Islet of Langerhans (tissue), 1 donor: ENCODE data around the gene IGF2BP1.

Experiments used
- FAIRE-seq: peaks from one replicate; lab custom pipeline; 2011; peaks lifted over from hg19 to GRCh38; lab: Jason Lieb, UNC

The IGF2BP1 gene

DNA sequence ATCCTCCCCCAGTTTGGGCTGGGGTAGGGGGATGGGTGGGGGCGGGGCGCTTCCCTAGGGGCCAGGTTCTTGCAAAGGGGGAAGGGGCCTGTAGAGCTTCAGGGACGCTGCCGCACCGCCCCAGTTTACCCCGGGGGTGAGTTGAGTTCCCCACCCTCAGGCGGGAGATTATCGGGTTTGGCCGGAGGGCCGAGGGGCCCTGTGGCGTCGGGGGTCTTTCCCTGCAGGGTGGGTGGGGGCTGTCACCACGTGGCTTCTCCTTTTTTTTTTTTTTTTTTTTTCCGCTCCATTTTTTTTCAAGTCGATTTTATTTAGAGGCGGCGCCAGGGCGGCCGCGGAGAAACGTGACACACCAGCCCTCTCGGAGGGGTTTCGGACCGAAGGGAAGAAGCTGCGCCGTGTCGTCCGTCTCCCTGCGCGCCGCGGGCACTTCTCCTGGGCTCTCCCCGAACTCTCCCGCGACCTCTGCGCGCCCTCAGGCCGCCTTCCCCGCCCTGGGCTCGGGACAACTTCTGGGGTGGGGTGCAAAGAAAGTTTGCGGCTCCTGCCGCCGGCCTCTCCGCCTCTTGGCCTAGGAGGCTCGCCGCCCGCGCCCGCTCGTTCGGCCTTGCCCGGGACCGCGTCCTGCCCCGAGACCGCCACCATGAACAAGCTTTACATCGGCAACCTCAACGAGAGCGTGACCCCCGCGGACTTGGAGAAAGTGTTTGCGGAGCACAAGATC lies at the start of gene IGF2BP1:
TSS of gene IGF2BP1 (plus strand) at position 283 of the 724 bp plus-strand sequence. CDS start at position 644, 361 bp downstream.
- no peak for FAIRE-seq

DNA sequence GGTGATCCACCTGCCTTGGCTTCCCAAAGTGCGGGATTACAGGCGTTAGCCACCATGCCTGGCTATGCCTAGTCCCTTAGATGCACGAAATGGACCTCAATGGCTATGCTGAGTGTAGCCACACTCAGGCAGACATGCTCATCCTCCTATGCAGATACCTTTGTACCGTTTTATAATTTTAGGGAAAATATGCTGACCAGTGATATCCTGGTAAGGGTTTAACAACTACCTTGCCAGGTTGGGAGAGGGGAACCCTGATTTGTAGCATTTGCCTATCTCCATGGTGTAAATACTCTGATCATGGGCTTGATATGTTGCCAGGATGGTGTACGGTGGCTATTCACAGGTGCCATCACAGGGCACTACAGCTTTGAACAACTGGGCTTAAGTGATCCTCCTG lies 45.6 kb upstream of the IGF2BP1 start:
- FAIRE-seq, result no peak

DNA sequence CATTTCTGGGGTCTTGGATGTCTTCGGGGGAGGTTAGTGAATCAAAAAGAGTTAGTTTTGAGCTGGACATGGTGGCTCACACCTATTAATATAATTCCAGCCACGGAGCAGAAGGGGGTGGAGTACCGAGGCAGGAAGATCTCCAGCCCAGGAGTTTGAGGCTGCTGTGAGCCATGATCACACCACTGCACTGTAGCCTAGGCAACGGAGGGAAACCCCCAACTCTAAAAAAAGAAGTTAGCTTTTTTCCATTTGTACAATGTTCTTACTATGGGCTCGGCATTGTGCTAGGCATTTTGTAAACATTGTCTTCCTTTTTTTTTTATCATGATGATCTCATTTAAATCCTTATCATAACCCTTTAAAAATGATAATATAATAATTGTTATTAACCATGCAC lies 44.3 kb upstream of the IGF2BP1 start:
- FAIRE-seq, result no peak

GRCh38 chr17:48954300-48954755 lies 42.9 kb upstream of the IGF2BP1 start:
- FAIRE-seq, result no peak

- FAIRE-seq, result no peak
Observed at GRCh38 chr17:48960834-48961515, 36.2 kb upstream of the IGF2BP1 start.

GRCh38 chr17:48961516-48962233 lies 35.5 kb upstream of the IGF2BP1 start:
- FAIRE-seq, result no peak

DNA sequence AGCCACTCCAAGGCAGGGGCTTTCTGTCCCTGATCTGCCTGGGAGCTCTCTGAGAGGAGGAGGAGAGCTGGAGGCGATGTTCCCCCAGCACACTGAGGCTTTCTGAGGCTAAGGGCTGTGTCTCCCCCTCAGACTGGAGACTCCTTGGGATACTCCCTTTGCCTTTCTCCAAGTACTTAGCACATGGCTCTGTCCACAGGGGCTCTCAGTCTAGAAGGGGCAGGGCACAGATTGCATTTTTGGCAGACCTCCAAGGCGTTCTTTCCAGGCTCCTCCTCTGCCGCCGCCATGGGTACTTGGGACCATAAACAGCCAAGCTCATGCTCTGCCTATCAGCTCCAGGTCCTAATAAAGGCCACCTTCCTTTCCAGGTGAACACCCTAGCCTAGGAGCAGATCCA lies 27.0 kb upstream of the IGF2BP1 start:
- no peak for FAIRE-seq

DNA sequence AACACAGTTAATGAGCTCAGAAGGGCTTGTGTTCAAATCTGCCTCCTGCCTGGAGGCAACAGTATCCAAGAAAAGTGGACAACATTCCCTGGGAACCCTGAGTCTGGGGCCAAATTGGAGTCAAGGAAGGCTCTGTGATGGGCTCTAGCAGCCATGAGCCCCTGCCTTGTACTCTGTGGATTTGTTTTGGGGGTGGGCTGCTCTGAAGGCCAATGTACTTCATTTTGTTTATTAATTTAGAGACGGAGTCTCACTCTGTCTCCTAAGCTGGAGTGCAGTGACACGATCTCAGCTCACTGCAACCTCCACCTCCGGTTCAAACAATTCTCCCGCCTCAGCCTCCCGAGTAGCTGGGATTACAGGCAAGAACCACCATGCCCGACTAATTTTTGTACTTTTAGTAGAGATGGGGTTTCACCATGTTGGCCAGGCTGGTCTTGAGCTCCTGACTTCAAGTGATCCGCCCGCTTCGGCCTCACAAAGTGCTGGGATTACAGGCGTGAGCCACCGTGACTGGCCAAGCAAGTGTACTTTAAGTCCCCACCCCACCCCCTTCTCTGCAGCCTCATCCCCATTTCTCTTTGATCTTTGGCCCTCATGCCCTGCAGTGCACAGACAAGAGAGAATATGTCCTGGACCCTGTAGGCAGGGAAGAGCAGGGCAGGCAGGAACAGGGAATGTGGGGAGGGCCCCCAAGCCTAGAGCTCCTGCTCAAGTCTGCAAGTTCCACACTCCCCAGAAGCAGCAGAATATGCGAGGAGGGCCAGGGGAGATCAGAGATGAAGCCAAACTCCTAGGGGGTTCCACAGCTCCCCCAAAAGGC lies 26.1 kb upstream of the IGF2BP1 start:
- no peak for FAIRE-seq

- FAIRE-seq, result no peak
Observed at GRCh38 chr17:48972749-48973097, 24.5 kb upstream of the IGF2BP1 start.

GRCh38 chr17:48973806-48974205 lies 23.4 kb upstream of the IGF2BP1 start:
- no peak for FAIRE-seq

DNA sequence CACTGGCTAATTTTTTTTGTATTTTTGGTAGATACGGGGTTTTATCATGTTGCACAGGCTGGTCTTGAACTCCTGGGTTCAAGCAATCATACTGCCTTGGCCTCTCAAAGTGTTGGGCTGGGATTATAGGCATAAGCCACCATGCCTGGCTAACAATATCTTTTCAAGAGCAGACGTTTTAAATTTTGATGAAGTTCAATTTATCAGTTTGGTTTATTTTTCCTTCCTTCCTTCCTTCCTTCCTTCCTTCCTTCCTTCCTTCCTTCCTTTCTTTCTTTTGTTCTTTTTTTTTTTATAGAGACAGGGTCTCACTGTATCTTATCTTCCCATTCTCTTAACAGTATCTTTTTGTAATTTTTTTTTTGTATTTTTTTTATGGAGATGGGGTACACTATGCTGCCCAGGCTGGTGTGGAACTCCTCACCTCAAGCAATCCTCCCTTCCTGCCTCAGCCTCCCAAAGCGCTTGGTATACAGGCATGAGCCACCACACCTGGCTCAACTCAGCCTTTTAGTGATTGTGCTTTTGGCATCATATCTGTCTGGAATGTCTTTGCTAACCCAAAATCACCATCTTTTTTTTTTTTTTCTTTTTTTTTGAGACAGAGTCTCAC lies 15.2 kb upstream of the IGF2BP1 start:
- no peak for FAIRE-seq

DNA sequence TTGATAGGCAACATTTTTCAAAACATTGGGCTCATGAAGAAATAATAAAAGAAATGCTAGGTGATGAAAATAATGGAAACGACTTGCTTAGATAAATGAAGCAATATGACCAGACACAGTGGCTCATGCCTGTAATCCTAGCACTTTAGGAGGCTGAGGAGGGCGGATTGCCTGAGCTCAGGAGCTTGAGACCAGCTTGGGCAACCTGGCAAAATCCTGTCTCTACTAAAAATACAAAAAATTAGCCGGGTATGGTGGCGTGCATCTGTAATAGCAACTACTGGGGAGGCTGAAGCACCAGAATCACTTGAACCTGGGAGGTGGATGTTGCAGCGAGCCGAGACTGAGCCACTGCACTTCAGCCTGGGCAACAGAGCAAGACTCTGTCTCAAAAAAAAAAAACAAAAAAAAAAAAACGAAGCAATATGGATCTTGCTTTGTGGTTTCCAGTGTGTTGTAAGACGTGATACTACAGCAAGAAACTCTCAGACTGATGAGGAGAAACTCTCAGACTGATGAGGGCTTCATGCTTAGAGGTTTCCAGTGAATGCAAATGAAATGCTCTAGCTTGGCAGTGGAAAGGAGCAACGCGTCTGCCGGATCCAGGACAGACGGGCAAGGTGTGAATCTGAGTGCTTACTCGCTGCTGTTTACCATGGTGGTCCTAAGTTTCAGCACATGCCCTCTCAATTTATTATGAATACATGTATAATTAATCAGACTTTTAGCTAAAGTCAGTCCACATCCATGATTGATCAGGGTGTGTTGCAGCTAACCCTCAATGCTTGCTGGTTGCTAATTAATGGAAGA lies 11.5 kb upstream of the IGF2BP1 start:
- FAIRE-seq, result no peak

DNA sequence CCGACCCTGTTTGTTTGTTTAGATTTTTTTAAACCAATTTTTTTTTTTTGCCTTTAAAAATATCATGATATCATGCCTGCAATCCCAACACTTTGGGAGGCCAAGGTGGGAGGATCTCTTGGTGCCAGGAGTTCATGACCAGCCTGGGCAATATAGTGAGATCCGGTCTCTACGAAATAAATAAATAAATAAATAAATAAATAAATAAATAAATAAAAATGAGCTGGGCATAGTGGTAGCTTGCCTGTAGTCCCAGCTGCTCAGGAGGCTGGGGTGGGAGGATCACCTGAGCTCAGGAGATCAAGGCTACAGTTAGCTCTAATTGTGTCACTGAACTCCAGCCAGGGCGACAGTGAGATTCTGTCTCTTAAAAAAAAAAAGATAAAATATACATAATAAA lies 8.1 kb upstream of the IGF2BP1 start:
- no peak for FAIRE-seq

GRCh38 chr17:48990882-48991357 lies 6.3 kb upstream of the IGF2BP1 start:
- FAIRE-seq, result no peak

DNA sequence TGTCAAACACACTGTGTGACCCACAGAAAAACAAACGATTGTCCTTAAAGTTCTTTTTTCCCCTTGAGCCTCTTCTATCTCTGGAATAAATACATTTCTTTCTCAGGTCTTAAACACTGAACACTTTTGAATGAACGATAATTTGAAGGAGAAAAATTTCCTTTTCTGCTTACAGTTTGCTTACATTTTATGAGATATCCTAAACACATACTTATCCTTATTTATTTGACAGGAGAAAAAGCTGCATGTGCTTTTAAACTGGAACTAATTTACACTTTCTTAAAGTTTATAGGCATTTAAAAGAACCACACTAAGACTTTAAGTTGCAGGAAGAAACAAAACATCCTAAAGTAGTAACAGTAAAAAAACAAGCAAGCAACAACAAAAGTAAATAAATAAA lies 4.7 kb upstream of the IGF2BP1 start:
- peak; percentile 21 for FAIRE-seq

GRCh38 chr17:48993305-48993704 lies 3.9 kb upstream of the IGF2BP1 start:
- peak; percentile 84 for FAIRE-seq

GRCh38 chr17:48993951-48994350 lies 3.2 kb upstream of the IGF2BP1 start:
- FAIRE-seq, result no peak

GRCh38 chr17:48994549-48995303 lies 2.5 kb upstream of the IGF2BP1 start:
- FAIRE-seq, result no peak

GRCh38 chr17:48995304-48995973 lies 1.7 kb upstream of the IGF2BP1 start:
- no peak for FAIRE-seq
